T-helper 2 cell treated with Interferon-gamma antibody and Interleukin-4, amounts not matched to agents 100 ng/mL and 5 ng/mL, for 36 hours (primary cell): ENCODE measurements around the gene GABRB3. TPM values are rescaled to one million over a fixed set of nuclear protein-coding genes. Genes with fewer than 3 reads are reported as not detected.

Source experiments
- intact Hi-C: fragments of 100-400 bp; cut with micrococcal nuclease; formaldehyde crosslinking; loops from one replicate; pipeline ENCODE4 v1.15.1; 2023
- total RNA-seq: library from RNA; stranded (reverse); gene quantifications from 2 replicates; pipeline ENCODE4 v1.2.3, GENCODE V29; 2022

The GABRB3 gene
- not detected in 2 replicates for total RNA-seq

DNA sequence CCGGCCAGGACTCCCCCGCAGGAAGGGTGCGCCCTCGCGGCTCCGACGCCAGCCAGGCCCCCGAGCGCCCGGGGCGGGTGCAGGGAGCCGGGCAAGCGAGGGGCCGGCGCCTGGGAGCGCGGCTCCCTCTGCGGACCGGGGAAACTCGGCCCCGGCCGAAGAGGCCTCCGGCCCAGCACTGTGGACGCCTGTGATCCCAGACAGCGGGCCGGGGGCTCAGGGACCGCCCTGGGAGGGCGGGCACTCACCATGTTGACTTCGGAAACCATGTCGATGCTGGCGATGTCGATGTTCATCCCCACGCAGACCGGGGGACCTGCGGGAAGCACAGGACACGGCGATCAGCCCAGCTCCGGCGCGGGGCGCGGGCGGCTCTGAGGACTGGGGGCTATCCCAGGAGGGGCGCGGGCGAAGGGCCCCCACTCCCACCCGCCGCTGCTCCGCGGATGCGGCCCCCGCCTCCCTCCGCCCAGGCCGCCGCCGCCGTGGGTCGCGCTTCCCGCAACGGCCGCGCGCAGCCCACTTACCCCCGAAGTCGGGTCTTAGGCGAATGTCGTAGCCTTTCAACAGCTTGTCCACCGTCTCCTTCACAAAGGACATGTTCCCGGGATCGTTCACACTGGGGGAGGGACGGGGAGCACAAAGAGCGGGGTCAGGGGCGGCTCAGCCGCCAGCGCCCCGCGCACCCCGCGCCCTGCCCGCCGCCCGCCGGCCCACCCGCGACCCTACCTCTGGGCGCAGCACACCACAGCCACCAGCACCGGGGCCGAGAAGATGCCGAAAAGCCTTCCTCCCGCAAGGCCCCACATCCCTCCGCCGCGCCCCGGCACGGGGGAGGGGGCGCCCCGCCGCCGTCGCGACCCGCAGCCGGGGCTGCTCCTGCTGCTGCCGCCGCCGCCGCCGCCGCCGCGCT is at the start of gene GABRB3:
Gene GABRB3, minus strand, starts transcription at position 913 of the 913 bp plus-strand sequence.
- intact Hi-C loops, result no loop called here

DNA sequence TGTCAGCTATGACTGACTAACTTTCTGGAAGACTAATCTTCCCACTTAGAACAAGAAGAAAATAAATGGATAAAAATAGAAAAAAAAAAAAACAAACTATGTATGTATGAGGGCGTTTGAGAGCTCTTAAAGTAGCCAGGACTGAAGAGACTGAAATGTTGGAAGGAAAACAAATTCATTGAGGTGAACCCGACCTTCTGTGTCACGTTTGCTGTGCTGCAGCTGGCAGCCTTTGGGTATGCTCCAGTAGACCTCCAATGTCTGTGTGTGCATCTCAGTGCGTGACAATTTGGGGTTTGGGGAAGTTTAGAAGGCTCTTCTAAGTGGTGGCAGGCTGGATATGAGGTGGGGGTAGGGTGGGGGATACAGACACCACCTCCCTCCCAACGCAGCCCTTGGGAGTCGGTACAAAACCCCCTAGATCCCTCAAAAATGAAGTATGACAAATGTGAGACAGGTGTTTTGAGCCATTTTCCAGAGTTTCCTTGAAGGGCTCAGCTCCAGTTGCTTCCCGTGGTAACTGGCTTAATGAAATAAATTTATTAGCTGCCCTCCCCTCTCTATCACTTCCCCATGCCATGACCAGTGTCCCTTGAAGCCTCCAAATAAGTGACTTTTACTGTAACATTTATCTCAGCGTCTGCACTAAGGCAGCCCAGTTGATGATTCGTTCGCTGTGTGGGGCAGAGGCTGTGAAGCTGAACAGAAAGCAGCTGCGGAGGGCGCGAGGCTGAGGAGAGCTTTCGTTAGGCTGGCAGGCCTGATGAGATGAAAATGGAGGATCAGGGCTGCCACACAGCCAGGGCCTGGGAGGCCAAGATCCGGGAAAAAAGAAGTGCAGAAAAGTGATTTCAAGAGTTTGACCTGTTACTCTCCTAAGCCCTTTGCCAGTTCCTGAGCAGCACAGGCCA is 34.9 kb upstream of the GABRB3 start:
- intact Hi-C loops, result no loop called here

DNA sequence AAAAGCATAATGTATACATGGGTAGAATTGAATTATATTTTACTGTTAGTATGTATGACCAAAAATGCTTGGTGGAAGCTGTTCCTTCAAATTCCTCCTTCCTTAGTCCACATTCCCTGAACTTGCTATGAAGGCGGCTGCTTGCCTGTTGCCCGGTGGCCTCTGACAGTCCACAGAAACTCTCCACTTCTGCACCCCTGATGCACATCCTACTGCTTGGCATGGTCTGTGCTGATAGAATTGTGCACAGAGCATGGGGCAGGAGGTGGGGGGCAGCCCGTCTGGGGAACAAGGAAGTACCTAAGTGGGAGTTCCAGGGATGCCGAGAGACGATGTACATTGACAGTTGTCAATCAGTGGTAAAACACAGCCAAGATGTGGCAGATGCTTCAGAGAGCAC is 33.7 kb upstream of the GABRB3 start:
- intact Hi-C loops, result no loop called here

DNA sequence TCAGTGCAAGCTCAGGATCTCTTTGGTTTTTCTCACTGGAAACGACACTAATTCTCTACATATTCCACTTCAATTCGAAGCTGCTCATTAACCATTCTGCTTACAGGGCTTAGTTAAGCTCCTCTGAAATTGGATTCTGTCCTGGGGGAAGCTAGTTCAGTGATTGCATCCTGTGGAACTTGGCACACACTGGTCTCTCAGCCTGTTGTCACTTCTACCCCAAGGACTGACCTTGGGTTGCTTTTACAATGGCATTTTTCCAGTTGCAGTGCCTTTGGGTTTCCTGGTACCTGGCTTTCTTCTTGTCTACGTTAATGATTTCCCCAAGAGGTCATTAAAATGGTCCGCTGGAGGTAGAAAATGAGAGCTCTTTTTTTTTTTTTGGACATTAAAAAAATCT is 33.3 kb upstream of the GABRB3 start:
- intact Hi-C loops, result no loop called here

DNA sequence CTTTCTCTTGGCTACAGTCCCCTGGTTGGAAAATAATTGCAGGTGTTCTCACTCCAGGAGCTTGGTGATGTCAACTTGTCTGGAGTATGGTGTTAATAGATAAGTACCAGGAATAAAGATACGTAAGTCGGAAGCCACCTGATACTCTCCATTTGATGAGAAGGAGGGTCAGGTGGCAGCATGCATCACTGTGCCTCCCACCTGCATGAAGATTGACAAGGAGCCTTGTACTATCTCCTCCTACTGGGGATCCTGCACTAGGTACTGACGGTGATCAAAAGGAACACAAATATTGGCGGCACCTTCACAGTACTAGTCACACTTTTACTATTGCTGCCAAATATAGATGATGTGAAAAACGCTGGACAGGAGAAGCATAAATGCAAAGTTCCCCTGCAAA is 32.6 kb upstream of the GABRB3 start:
- intact Hi-C loops, result no loop called here

DNA sequence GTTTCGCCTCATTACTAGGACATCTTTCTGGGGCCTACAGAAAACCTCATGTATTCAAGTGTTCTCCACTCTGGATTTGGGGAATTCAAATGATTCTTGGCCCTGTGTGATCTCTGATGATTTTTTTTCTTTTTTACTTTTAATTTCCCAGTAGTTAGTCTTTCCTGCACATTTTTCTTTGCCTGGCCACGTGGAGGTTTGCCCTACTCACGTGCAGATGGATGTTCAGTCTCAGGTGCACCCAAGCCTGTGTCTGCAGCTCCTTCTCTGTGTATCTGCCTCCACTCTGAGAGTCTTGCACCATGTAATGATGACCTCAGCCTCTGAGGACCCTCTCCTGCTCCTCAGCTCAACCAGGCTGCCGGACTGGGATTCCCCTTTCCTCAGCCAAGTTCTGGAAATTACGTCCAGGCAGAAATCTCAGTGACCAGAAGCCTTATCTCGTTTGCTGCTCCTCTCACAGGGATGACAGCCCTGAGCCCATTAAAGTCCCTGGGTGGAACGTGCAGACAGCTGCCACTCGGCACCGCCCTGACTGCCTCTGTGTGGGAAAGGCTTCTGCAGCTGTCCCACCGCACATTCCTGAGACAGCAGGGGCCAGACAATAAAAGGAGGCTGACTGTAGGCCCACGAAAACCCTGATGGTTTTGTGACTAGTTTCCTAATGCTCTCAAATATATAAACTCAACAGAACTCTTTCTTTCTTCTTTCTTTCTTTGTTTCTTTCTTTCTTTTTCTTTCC is 31.4 kb upstream of the GABRB3 start:
- intact Hi-C loops, result no loop called here

DNA sequence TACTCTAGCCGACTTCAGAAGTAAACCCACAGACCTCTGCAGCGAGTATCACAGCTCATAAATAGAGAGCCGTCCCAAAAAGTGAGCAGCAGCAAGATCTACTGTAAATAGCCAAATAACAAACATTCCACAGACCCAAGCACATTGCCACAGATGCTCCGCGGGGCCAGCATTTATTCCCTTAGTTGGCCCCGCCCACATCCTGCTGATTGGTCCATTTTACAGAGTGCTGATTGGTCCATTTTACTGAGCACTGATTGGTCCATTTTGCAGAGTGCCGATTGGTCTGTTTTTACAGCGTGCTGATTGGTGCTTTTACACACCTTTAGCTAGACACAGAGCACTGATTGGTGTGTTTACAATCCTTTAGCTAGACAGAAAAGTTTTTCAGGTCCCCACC is 17.3 kb upstream of the GABRB3 start:
- intact Hi-C loops, result no loop called here

DNA sequence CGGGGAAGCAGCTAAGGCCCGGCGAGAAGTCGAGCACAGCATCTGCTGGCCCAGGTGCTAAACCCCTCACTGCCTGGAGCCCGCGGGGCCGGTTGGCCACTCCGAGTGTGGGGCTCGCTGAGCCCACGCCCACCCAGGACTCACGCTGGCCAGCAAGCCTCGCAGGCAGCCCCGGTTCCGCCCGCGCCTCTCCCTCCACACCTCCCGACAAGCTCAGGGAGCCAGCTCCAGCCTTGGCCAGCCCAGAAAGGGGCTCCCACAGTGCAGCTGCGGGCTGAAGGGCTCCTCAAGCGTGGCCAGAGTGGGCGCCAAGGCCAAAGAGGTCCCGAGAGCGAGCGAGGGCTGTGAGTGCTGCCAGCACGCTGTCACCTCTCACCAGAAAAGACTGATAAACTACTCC is 8.9 kb upstream of the GABRB3 start:
- intact Hi-C loops, result no loop called here

DNA sequence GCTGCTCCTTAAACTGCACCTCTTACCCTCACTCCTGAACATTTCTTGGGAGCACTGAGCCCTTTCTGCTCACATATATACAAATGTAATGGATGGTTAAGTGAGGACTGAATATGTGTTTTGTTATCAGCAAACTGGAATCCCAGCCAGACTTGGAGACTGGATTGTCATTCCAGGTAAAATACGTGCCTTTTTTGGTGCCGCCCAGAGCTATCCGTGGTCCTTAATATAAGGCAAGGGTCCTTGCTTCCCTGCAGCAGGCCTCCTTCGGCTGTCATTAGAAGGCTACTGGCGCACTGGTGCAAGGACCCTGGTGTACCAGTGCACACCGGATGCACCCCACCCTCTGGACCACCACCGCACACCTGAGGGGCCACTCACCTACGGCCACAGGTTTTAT is 1.1 kb upstream of the GABRB3 start:
- intact Hi-C loops, result no loop called here

DNA sequence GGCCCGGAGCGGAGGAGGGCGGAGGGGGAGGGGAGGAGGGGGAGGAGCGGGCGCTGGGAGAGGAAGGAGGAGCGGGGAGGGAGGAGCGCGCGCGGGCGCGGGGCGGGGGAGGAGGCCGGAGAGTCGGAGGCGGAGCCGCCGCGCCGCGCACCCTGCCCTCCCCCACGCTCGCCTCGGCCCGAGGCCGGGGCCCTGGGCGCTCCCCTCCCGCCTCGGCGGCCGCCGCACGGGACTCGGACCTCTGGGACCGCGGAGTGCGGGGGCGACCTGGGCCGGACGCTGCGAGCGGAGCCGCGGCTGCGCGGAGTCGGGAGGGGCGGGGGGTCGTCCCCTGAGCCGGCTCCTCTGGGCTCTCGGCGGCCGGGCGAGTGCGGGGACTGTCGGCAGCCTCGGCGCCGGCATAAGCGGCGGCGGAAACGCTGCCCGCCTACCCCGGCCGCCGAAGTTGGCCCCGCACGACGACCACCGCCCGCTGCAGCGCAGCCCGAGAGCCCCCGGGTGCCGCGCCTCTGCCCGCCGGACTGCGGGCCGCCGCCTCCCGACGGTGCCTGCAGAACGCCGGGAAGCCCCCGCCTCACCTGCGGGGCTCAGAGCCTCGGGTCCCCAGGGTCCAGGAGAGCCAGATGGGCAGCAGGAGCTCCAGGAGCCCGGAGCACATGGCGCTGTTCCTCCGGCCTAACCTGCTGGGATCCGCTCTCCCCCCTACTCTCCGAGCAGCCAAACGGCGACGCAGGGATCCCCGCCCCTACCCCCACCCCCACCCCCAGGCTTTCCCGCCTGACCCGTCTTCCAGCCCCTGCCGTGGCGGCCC is 406 bp upstream of the GABRB3 start:
- intact Hi-C loops, result no loop called here

DNA sequence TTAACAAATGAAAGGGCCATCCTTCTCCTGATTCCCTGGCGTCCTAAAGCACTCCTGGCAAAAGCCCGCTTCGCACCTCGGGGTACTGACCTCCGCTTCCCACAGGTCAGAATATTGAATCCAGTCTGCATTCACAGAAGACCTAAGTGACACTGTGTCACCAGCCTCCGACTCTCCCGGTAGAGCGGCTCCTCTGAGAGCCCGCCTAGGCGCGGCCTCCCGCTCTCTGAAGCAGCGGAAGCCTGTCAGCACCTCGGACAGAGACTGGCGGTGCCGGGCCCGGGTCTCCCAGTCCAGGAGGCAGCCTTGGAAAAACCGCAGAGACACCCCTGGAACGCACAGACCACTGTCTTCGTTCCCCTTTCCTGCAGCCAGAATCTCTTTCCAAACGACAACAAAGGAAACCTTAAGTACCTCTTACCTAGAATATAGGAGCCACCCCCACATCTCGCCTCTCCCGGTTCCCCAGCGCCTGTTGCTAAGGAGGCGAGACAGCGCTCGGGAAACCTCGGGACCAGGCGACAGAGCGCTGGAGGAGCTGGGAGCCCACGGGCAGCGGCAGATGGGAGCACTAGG is 1.2 kb downstream of the GABRB3 start:
- intact Hi-C loops, result no loop called here

DNA sequence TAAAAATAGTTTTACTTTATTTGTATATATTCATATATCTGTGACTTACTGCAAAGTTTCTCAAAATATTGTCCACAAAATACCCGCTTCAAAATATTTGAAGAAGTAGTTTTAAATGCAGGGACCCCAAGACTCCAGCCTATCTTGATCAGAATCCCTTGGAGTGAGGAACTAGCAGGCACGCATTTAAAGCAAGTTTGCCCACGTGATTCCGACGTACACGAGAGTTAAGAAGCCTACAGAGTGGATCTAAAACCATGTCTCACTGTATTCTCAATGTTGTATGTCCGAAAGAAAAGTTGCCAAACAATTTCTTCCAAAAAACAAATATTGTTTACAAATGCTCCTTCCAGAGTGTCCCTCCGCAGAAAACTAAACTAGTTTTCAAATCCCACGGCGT is 1.7 kb downstream of the GABRB3 start:
- intact Hi-C loops, result no loop called here

DNA sequence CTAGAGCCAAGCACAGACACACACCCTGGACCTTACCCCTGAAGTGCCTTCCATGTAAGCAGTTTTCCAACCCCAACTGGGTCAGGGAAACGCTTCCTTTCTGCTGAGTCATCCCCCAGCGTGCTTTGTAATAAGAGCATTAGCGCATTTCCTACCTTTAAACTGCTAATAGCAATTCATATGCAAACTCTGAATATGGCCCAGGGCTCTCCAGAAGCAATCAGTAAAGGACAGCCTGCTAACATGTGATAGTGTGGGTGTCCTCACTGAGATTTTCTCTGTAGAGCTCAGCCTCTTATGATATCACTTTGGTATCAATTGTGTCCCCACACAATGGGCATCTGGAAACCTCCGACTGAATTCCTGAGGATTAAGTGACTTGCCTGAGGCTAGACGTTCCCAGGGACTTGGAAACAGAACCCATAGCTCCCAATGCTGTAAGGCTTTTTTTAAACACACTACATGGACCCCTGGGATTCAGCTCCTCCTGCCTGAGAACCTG is 5.6 kb downstream of the GABRB3 start:
- intact Hi-C loops, result no loop called here

DNA sequence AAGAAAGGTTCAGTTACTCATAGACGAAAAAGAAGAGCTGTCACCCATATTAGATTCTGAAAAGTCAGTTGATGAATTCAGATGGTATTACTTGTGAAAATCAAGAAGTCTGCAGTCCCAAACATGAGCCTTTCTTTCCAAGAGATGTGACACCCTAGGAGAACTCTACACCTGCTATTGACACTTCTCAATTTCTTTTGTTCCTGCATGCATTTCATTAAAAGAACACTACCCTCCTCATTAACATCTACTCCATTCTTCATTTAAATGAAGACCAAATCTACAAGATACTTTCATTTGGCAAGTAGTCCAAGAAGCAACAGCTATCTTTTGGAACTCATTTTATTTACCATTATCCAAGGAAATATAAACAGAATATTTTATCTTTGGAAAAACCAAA is 6.6 kb downstream of the GABRB3 start:
- intact Hi-C loops, result no loop called here

DNA sequence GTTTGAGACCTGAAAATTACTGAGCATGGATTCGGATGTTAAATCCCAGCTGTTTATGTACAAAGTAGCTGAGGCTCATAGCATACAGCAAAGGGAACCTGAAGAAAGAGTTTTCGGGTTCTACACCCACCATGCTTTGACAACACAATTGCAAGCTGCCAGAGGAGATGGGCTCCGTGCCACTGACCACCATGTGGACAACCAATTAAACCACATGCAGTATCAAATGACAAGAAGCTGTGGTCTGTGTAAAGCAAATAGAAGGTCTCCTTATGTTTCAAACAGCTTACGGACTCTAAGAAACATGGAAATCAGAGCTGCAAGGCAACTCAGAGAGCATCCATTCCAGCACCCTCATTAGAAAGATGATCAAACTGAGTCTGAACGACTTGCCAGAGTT is 12.9 kb downstream of the GABRB3 start:
- intact Hi-C loops, result no loop called here

DNA sequence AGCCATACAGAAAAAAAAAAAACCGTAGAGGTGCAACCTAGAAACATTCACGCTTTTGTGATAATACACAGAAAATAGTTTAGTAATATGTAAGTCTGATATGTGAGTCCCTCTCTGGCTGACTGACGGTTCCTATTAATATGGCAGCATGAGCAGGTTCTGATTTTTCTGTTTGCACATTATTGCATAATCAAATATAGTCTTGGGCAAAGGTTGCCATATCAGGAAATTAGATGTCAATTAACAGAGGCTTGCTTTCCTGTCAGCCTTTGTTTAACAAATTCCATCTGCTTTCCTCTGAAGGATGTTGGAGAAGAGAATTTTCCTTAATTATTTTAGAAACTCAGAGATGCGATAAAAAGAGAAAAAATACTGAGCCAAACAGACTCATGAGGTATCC is 14.8 kb downstream of the GABRB3 start:
- intact Hi-C loops, result no loop called here

DNA sequence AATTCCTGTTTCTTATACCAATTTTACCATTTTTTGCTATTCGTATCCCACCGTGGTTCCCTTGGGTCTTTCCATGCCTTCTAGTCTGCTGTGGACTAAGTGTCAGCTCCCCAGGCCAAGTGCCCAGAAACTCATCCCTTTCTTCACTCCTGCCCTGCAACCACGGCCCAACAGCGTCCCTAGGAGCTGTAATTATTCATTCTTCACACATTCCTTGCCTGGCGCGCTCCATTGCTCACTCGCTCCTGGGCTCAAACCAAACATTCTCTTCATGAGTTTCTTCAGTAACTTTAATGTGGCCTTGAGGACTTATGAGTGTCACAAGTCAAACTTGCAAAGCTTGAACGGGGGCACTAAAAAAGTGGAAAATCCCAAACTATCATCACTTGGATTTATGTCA is 15.7 kb downstream of the GABRB3 start:
- intact Hi-C loops, result no loop called here

DNA sequence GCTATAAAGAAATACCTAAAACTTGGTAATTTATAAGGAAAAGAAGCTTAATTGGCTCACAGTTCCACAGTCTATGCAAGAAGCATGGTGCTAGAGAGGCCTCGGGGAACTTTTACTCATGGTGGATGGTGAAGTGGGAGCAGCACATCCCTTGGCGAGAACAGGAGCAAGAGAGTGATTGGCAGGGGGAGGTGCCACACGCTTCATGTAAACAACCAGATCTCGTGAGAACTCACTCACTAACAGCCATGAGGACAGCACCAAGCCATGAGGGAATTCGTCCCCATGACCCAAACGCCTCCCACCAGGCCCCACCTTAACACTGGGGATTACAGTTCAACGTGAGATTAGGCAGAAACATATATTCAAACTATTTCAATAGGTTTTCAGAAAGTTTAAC is 28.0 kb downstream of the GABRB3 start:
- intact Hi-C loops, result no loop called here

DNA sequence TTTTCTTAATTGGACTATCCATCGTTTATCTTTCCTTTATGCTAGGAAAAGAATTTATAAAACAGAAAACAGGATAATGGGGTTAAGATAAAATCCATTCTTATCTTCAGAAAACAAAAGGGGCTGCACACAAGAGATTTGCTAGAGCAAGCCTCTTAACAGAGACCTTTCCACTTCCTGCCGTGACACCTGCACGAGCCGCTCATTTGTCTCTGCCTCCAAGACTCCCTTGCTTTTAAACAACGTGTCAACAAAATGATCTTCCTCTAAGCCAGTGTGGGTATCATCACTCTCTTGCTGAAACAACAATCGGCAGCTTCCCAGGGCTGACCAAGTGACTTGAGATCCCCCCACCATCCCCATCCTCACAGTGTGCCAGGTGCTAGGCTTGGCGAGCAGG is 33.1 kb downstream of the GABRB3 start:
- intact Hi-C loops, result no loop called here

DNA sequence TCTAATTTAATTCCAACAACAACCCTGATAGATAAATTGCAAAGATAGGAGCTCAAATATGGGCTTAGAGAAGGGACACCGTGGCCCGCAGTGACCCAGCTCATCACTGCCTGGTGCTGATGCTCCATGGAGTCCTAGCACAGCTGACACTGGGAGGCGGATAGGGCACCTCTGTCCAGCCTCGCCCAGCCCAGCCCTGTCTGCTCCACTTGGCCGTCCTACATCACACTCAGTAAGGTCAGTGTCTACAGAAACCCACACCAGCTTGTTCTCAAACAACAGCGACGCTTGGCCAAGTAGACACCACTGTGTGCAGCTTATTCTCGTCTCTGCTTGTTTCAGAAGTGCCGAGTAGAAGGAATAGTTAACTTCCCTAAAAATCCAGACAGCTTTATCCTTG is 33.9 kb downstream of the GABRB3 start:
- intact Hi-C loops, result no loop called here
